KOPT-K1 (cell line): ENCODE results near the gene CCNF.
"Not testable (repeated sequence)": the region's sequence is repeated elsewhere in the genome, so short reads cannot be mapped to it uniquely, and the experiment has no call there.

Experiments used
- H3K27ac ChIP-seq: fragments of 200-600 bp; sonication (generic); 2 replicates; pipeline ENCODE4 v1.5.1; 2016; ENCODE audit warnings: antibody characterized with exemption, mild to moderate bottlenecking, low read depth, low read length; ENCODE audit not compliant: poor library complexity, severe bottlenecking
- H3K36me3 ChIP-seq: fragments of 200-600 bp; sonication (generic); 2 replicates; pipeline ENCODE4 v1.5.1; 2017; ENCODE audit warnings: antibody characterized with exemption, mild to moderate bottlenecking, low read length, moderate library complexity; ENCODE audit not compliant: insufficient read depth
- H3K9me3 ChIP-seq: fragments of 200-600 bp; sonication (generic); 2 replicates; pipeline ENCODE4 v1.5.1; 2017; ENCODE audit warnings: antibody characterized with exemption, low read length, mild to moderate bottlenecking; ENCODE audit not compliant: insufficient read depth, poor library complexity, severe bottlenecking

CCNF gene, protein sequence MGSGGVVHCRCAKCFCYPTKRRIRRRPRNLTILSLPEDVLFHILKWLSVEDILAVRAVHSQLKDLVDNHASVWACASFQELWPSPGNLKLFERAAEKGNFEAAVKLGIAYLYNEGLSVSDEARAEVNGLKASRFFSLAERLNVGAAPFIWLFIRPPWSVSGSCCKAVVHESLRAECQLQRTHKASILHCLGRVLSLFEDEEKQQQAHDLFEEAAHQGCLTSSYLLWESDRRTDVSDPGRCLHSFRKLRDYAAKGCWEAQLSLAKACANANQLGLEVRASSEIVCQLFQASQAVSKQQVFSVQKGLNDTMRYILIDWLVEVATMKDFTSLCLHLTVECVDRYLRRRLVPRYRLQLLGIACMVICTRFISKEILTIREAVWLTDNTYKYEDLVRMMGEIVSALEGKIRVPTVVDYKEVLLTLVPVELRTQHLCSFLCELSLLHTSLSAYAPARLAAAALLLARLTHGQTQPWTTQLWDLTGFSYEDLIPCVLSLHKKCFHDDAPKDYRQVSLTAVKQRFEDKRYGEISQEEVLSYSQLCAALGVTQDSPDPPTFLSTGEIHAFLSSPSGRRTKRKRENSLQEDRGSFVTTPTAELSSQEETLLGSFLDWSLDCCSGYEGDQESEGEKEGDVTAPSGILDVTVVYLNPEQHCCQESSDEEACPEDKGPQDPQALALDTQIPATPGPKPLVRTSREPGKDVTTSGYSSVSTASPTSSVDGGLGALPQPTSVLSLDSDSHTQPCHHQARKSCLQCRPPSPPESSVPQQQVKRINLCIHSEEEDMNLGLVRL

DNA sequence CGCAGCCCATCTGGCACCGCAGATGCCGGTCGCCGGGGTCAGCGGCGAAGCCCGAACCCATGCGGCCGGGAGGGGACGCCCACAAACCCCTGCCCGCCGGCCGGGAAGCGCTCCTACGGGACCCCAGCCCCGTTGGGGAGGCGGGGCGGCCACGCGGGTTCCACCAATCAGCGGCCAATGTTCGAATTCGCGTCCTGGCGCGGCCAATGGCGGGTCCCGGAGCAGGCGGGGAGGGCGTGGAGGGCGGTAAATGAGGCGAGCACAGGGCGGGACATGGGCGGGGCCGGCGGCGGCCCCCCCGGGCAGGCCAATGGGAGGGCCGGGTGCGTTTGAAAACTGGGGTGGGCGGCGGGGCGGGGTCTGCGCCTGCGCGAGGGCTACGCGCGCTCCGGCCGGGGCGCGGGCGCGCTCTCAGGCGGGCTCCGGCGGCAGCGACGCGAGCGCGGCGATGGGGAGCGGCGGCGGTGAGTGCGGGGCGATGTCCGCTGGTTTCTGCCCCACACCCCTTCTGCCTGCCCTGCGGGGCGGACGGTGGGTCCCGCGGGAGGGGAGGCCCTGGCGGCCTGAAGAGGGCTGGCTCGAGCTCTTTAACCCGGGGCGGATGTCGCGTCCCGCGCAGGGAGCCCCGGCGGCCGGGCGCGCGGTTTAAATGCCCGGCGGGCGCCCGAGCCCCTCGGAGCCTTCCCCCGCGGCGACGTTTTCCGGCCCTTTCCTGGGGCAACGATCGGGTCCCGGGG lies at the start of gene CCNF:
Gene CCNF (plus strand): TSS at position 414 of the 737 bp plus-strand sequence. CDS start 35 bp downstream, at position 449.
- Histone ChIP-seq H3K9me3 (no peaks in the 10 kb centered on the region), H3K27ac (peak within 1 kb of the TSS; percentile 93), H3K36me3 (peaks cover 36% of the 10 kb centered on the region)

DNA sequence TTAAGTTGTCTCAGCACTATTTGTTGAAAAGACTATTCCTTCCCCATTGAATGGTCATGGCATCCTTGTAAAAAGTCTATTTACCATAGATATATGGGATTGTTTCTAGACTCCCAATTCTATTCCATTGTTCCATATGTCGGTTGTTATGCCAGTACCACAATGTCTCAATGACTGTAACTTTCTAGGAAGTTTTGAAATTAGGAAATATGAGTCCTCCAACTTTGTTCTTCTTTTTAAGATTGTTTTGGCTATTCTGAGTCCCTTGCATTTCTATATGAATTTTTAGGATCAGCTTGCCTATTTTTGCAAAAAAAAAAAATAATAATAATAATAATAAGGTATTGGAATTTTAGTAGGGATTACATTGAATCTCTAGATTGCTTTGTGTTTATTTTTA lies 45.7 kb upstream of the CCNF start:
- Histone ChIP-seq H3K27ac (no peak overlapping the region), H3K36me3 (no peaks in the 10 kb centered on the region)

DNA sequence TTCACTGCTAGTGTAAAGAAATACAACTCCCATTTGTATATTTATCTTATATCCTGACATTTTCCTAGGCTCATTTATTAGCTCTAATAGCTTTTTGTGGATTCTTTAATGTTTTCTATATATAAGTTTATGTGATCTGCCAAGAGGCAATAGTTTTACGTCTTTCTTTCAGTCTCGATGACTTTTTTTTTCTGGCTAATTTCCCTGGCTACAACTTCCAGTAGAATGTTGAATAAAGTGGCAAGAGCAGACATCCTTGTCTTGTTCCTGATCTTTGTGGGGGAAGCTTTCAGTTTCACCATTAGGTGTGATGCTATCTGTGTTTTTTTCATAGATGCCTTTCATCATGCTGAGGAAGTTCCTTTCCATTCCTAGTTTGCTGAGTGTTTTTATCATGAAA lies 44.8 kb upstream of the CCNF start:
- Histone ChIP-seq H3K9me3 (peaks cover 11% of the 10 kb centered on the region), H3K36me3 (no peaks in the 10 kb centered on the region), H3K27ac (no peak overlapping the region)

More for the DNA sequence above, 45.7 kb upstream of the CCNF start:
- peaks cover 4% of the 10 kb centered on the region for H3K9me3 ChIP-seq

DNA sequence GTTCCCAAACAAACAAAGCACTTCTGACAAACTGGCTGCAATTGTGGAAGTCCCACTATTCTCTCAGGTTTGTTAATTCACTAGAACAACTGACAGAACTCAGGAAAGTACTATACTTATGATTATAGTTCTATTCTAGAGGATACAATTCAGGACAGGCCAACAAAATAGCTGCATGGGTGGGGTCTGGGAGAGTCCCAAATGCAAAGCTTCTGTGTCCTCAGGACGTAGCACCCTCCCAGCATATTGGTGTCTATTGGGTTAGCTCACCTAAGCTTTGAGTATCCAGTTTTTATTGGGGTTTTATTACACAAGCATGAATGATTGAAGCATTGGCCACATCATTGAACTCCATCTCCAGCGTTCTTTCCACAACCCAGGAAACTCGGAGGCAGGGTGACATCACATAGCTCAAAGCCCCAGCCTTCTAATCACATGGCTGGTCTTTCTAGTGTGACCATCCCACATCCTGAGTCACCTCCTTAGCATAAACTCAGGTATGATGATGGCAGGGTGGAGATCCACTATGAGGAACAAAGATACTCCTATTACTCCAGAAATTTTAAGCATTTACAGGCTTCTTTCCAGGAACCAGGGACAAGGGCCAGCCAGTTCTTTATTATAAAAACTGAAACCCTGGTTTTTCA lies 43.9 kb upstream of the CCNF start:
- Histone ChIP-seq H3K36me3 (no peaks in the 10 kb centered on the region), H3K27ac (no peak overlapping the region), H3K9me3 (peaks cover 11% of the 10 kb centered on the region)

DNA sequence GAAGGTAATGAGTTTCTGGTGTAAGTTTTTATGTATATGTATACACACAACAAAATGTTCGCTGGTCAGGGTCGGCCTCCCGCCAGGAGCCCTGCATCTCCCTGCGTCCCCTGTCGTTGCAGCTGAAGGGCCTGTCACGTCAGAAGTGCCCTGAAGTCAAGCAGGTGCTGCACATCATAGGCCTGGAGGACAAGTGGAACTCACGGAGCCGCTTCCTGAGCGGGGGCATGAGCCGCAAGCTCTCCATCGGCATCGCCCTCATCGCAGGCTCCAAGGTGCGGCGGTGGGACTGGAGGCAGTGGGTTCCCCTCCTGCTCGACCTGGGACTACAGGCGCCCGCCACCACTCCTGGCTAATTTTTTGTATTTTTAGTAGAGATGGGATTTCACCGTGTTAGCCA lies 43.3 kb upstream of the CCNF start:
- peaks cover 11% of the 10 kb centered on the region for H3K9me3 ChIP-seq
- H3K27ac ChIP-seq, H3K36me3 ChIP-seq: not testable (repeated sequence)

DNA sequence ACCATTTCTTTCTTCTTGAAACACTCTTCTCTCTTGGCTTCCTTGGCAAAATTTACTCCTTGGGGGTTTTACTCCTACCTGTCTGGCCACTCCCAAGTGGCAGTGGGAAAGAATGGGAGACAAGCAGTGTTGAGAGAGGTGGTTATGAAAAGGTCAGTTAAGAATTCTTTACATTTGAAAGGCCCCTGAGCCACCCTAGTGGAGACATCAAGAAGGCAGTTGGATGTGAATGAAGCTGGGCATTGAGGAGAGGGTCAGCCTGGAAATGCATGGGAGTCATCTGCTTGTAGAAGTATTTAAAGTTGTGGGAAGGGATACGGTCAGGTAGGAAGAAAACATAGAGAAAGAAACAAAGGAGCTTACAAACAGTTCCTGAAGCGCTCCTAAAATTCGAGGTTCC lies 42.3 kb upstream of the CCNF start:
- no peak overlapping the region for H3K27ac ChIP-seq
- peaks cover 11% of the 10 kb centered on the region for H3K9me3 ChIP-seq
- no peaks in the 10 kb centered on the region for H3K36me3 ChIP-seq

DNA sequence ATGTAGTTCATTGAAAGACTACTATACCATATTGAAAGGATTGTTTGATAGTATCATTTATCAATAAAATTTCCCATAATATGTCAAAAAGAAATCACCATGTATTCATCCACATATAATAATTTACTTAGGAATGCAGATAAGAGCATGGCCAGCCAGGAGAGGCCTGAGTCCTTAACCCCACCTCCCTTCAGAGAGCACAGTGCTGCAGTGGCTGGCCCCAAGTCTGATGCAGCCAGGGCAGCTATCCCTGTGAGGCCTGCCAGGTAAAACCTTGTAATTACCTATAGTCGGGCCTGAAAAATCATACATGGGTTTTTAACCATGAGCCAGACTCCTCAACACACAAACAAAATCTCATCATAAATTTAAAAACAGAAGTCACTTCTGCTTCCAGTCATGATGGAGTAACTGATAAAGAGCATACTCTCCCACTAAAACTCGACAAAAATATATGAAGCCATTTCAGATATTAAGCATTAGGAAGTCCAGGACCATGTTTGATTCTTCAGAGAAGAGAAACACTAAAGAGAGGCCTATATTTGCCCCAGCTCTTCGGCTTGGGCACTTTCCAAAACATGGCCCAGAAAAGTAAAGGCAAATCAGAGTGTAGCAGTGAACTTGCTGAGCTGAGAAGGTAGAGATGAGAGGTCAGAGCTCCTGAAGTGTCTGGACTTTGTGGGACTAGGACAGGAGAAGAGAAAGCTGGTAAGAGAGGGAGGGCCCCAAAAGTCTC lies 40.9 kb upstream of the CCNF start:
- H3K9me3 ChIP-seq: peaks cover 11% of the 10 kb centered on the region
- no peaks in the 10 kb centered on the region for H3K36me3 ChIP-seq
- H3K27ac ChIP-seq: no peak overlapping the region

DNA sequence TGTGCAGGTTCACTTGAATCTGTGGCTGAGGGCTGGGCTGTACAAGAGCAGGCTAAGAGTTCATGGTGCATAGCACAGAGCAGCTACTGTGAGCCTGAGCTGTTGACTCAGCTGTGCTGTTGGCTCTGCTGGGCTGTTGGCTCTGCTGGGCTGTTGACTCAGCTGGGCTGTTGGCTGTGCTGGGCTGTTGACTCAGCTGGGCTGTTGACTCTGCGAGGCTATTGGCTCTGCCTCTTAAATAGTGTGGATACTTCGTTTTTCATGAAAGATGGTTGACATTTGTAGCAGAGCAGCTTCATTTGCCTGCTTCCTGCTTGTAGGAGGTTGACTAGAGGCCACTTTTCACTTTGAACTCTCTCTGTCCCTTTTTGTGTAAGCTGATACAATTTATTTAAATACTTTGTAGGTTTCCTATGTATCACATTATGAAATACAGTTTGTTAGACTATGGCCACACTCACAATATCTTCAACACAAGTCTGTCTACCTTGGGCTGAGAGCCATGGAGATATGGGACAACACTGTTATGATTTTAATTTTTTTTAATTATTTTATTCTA lies 40.3 kb upstream of the CCNF start:
- Histone ChIP-seq H3K36me3 (no peaks in the 10 kb centered on the region), H3K27ac (no peak overlapping the region), H3K9me3 (peaks cover 11% of the 10 kb centered on the region)

DNA sequence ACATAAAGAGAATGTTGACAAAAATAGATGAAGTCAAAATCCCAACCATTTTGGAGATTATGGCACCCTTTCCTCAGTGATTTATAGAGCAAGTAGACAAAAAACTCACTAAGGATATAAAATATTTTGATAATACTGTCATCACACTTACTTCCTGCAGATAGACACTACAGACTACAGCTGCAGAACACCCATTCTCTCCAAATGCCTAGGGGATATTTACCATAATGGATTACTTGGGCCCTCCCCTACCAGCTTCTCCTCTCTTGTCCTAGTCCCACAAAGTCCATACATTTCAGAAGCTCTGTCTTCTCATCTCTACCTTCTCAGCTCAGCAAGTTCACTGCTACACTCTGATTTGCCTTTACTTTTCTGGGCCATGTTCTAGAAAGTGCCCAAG lies 37.2 kb upstream of the CCNF start:
- peaks cover 11% of the 10 kb centered on the region for H3K9me3 ChIP-seq
- H3K27ac ChIP-seq: no peak overlapping the region
- no peaks in the 10 kb centered on the region for H3K36me3 ChIP-seq

DNA sequence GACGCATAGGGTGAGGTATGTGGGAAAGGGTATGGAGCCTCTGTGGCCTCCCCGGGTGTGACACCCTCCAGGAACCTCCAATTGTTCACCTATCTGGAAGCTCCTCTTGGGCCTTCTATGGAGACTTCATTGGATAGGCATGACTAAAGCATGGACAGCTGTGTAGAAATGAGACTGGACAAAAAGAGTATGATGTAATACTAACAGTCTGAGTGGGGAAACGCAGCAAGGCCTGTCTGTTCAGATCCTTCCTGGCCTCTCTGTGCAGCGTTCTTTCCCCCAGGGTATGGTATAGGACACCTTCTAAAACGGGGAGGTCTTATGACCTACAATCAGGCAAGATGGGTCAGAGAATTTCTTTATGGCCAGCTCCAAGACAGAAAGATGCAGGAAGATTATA lies 30.7 kb upstream of the CCNF start:
- Histone ChIP-seq H3K27ac (no peak overlapping the region), H3K9me3 (no peaks in the 10 kb centered on the region), H3K36me3 (no peaks in the 10 kb centered on the region)

DNA sequence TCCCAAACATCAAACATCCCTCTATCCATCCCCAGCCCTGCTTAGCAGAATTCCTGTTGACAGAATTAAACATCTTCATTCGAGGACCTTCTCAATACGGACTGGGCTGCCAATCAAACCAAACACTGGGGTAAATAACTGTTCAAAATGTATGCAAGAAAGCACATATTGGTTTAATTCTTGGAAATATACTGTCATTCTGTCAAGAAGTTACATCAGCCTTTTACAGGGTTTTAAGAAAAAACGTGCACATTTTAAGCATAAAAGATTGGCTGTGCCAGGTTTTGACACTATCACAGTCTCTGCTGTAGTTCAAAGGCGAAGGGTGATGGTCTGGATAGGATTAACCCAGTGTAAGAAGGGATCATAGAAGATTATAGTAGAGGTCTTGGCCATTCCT lies 25.1 kb upstream of the CCNF start:
- Histone ChIP-seq H3K9me3 (no peaks in the 10 kb centered on the region), H3K27ac (no peak overlapping the region), H3K36me3 (no peaks in the 10 kb centered on the region)

DNA sequence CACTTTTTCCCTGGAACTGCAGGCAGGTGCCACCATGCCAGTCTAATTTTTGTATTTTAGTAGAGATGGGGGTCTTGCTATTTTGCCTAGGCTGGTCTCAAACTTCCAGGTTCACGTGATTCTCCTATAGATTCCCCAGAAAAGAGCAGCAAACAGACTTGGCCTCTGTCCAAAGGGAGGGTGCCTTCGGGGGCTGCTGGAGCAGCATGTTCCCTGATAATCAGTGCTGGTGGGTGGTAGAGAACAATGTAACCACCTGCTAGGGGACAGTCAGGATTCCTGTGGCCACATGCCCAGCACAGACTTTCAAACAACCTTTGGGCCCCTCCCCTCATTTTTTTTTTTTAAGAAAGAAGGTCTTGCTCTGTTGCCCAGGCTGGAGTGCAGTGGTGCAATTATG lies 14.2 kb upstream of the CCNF start:
- H3K27ac ChIP-seq: no peak overlapping the region
- H3K36me3 ChIP-seq: no peaks in the 10 kb centered on the region
- no peaks in the 10 kb centered on the region for H3K9me3 ChIP-seq

DNA sequence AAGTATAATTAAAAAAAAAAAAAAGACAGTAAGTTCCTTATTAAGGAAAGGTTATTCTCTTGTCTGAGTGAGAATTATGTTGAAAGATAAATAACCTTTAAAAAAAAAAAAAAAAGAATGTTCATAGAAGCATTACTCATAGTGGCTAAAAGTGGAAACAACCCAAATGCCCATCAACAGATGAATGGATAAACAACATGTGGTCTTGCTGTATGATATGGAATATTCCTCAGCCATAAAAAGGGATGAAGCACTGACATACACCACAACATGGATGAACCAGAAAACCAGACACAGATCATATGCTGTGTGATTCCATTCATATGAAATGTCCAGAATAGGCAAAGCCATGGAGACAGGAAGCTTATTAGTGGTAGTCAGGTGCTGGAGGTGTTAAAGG lies 9.2 kb upstream of the CCNF start:
- no peaks in the 10 kb centered on the region for H3K9me3 ChIP-seq
- no peaks in the 10 kb centered on the region for H3K36me3 ChIP-seq
- H3K27ac ChIP-seq: no peak overlapping the region
